ENCODE data around the gene AUNIP.

AUNIP gene

GRCh38 chr1:25858906-25859789, at the start of gene AUNIP:
AUNIP (minus strand) TSS chr1:25859457; CDS start chr1:25859357, 100 bp downstream.
- DNase-seq = peak; percentile 92 to 94

GRCh38 chr1:25909040-25909439, 49.8 kb upstream of the AUNIP start:
- DNase-seq = no peak

GRCh38 chr1:25908161-25908560, 48.9 kb upstream of the AUNIP start:
- no peak for DNase-seq

- DNase-seq = no peak
Observed at GRCh38 chr1:25907601-25908000, 48.3 kb upstream of the AUNIP start.

- DNase-seq = peak; percentile 32 to 43
Observed at GRCh38 chr1:25906644-25907300, 47.5 kb upstream of the AUNIP start.

GRCh38 chr1:25905680-25906643, 46.7 kb upstream of the AUNIP start, which contains the start of gene STMN1:
STMN1 (minus strand) TSS chr1:25906419; CDS start chr1:25904676, 1,743 bp downstream.
- DNase-seq = peak; percentile 88 to 94

- DNase-seq = peak; percentile 94 to 99
Observed at GRCh38 chr1:25904943-25905679, 45.9 kb upstream of the AUNIP start.

- DNase-seq = no peak
Observed at GRCh38 chr1:25903986-25904385, 44.7 kb upstream of the AUNIP start.

GRCh38 chr1:25902462-25902861, 43.2 kb upstream of the AUNIP start:
- no peak for DNase-seq

- DNase-seq = no peak
Observed at GRCh38 chr1:25900219-25900618, 41.0 kb upstream of the AUNIP start.

GRCh38 chr1:25899792-25900191, 40.5 kb upstream of the AUNIP start:
- no peak for DNase-seq

- DNase-seq = no peak
Observed at GRCh38 chr1:25898223-25899015, 39.2 kb upstream of the AUNIP start.

GRCh38 chr1:25897754-25898153, 38.5 kb upstream of the AUNIP start:
- no peak for DNase-seq

GRCh38 chr1:25896266-25896665, 37.0 kb upstream of the AUNIP start:
- DNase-seq = no peak

GRCh38 chr1:25895365-25895990, 36.2 kb upstream of the AUNIP start:
- peak; percentile 89 to 90 for DNase-seq

- DNase-seq = no peak
Observed at GRCh38 chr1:25893116-25893515, 33.9 kb upstream of the AUNIP start.

GRCh38 chr1:25891606-25892005, 32.3 kb upstream of the AUNIP start:
- no peak for DNase-seq

GRCh38 chr1:25890239-25891034, 31.2 kb upstream of the AUNIP start:
- no peak for DNase-seq

GRCh38 chr1:25889470-25889869, 30.2 kb upstream of the AUNIP start:
- no peak for DNase-seq

GRCh38 chr1:25888426-25888987, 29.2 kb upstream of the AUNIP start:
- no peak for DNase-seq

Data from stimulated activated CD4-positive, alpha-beta T cell treated with anti-CD3 and anti-CD28 coated beads, Interleukin-2, amount 100 ng/mL, for 24 hours (primary cell).